GM23338 (cell line): ENCODE measurements around the gene TMC3. TPM values are rescaled to one million over a fixed set of nuclear protein-coding genes. Genes with fewer than 3 reads are reported as not detected.

ENCODE experiments used
- ATAC-seq: fragments of 200-7000 bp; cut with Tn5 transposase; 3 replicates; pipeline ENCODE4 v1.9.1; 2020
- DNase-seq: peaks from one replicate; pipeline ENCODE4 v3.0.0-alpha.2; 2015; ENCODE audit warnings: low spot score
- H2AFZ ChIP-seq: fragments of 200-600 bp; sonication (generic); 2 replicates; pipeline ENCODE4 v1.8.0; 2016; ENCODE audit warnings: antibody characterized with exemption, mild to moderate bottlenecking, moderate library complexity
- H3F3A ChIP-seq: fragments of 200-600 bp; sonication (generic); replicated peaks from 2 replicates; pipeline ENCODE4 v1.8.0; 2017; ENCODE audit warnings: antibody characterized with exemption, mixed run types, low read depth
- H3K27ac ChIP-seq: fragments of 200-600 bp; sonication (generic); 2 replicates; pipeline ENCODE4 v1.6.1; 2016; ENCODE audit warnings: low read depth
- H3K27me3 ChIP-seq: fragments of 200-600 bp; sonication (generic); 2 replicates; pipeline ENCODE4 v1.8.0; 2016; ENCODE audit warnings: mild to moderate bottlenecking, mixed run types, moderate library complexity; ENCODE audit not compliant: insufficient read depth
- H3K36me3 ChIP-seq: fragments of 200-600 bp; sonication (generic); 2 replicates; pipeline ENCODE4 v1.8.0; 2016; ENCODE audit warnings: mild to moderate bottlenecking; ENCODE audit not compliant: insufficient read depth
- H3K4me1 ChIP-seq: fragments of 200-600 bp; sonication (generic); 2 replicates; pipeline ENCODE4 v1.8.0; 2016; ENCODE audit warnings: mild to moderate bottlenecking, moderate library complexity; ENCODE audit not compliant: insufficient read depth
- H3K4me2 ChIP-seq: fragments of 200-600 bp; sonication (generic); 2 replicates; pipeline ENCODE4 v1.7.1; 2017; ENCODE audit warnings: mixed run types
- H3K4me3 ChIP-seq: fragments of 200-600 bp; sonication (generic); 2 replicates; pipeline ENCODE4 v1.6.1; 2016; ENCODE audit warnings: mixed run types
- H3K79me2 ChIP-seq: fragments of 200-600 bp; sonication (generic); replicated peaks from 2 replicates; pipeline ENCODE4 v1.8.0; 2017; ENCODE audit warnings: mild to moderate bottlenecking; ENCODE audit not compliant: insufficient read depth
- H3K9me2 ChIP-seq: fragments of 200-600 bp; sonication (generic); 2 replicates; pipeline ENCODE4 v1.8.0; 2017; ENCODE audit not compliant: insufficient read depth
- H4K20me1 ChIP-seq: fragments of 200-600 bp; sonication (generic); replicated peaks from 2 replicates; pipeline ENCODE4 v1.8.0; 2017; ENCODE audit warnings: mild to moderate bottlenecking; ENCODE audit not compliant: insufficient read depth
- H3K27ac Mint-ChIP-seq: 2 replicates; pipeline ENCODE4 v1.8.0; 2020; ENCODE audit warnings: inconsistent platforms, mild to moderate bottlenecking, moderate library complexity, mixed read lengths
- H3K27me3 Mint-ChIP-seq: 3 replicates; pipeline ENCODE4 v1.8.0; 2022; ENCODE audit warnings: low read depth, mild to moderate bottlenecking, moderate library complexity, mixed read lengths, inconsistent platforms; ENCODE audit not compliant: insufficient read depth, poor library complexity
- H3K36me3 Mint-ChIP-seq: 3 replicates; pipeline ENCODE4 v1.8.0; 2021; ENCODE audit warnings: low read depth, mild to moderate bottlenecking, inconsistent platforms, moderate library complexity, mixed read lengths
- H3K4me1 Mint-ChIP-seq: 3 replicates; pipeline ENCODE4 v1.8.0; 2020; ENCODE audit warnings: mild to moderate bottlenecking, inconsistent platforms, mixed read lengths
- H3K4me3 Mint-ChIP-seq: 3 replicates; pipeline ENCODE4 v1.8.0; 2021; ENCODE audit warnings: moderate library complexity, mild to moderate bottlenecking, inconsistent platforms, mixed read lengths
- H3K9me3 Mint-ChIP-seq: 3 replicates; pipeline ENCODE4 v1.8.0; 2020; ENCODE audit warnings: moderate library complexity, mild to moderate bottlenecking, inconsistent platforms, mixed read lengths
- EZH2phosphoT487 ChIP-seq: fragments of 200-600 bp; sonication (generic); IDR thresholded peaks from one replicate; pipeline ENCODE4 v1.8.1; 2018; ENCODE audit warnings: antibody characterized with exemption; ENCODE audit not compliant: unreplicated experiment
- JUNB ChIP-seq: IDR thresholded peaks from one replicate; pipeline ENCODE4 v1.6.1; 2016; ENCODE audit warnings: antibody characterized with exemption; ENCODE audit not compliant: unreplicated experiment
- STAT1 ChIP-seq: IDR thresholded peaks from one replicate; pipeline ENCODE4 v1.6.1; 2016; ENCODE audit warnings: antibody characterized with exemption; ENCODE audit not compliant: unreplicated experiment
- ZNF114 ChIP-seq: fragments of 250-450 bp; sonication (Bioruptor Pico); IDR thresholded peaks from 2 replicates; pipeline ENCODE4 v1.5.0; 2020; ENCODE audit warnings: mild to moderate bottlenecking, moderate library complexity
- polyA plus RNA-seq: library from polyadenylated mRNA; unstranded; fragments of >200 nt; fragmentation: Nextera tagmentation; extraction: Ambion mirVana; gene quantifications from 2 replicates; pipeline ENCODE4 v1.2.1, GENCODE V29; 2016
- total RNA-seq: library from RNA; depleted of rRNA; stranded (reverse); fragments of >200 nt; shearing (Covaris generic); gene quantifications from 2 replicates; pipeline ENCODE4 v1.2.3, GENCODE V29; 2014
- TF ChIP-seq, protein P1 (sequence below): fragments of 250-450 bp; sonication (Bioruptor Pico); IDR thresholded peaks from 2 replicates; pipeline ENCODE4 v1.5.0; 2020; ENCODE audit warnings: mild to moderate bottlenecking, moderate library complexity

TMC3 gene
- total and polyA plus RNA-seq, 2 experiments from 2014 or later: 0.10 TPM; not detected in 1

DNA sequence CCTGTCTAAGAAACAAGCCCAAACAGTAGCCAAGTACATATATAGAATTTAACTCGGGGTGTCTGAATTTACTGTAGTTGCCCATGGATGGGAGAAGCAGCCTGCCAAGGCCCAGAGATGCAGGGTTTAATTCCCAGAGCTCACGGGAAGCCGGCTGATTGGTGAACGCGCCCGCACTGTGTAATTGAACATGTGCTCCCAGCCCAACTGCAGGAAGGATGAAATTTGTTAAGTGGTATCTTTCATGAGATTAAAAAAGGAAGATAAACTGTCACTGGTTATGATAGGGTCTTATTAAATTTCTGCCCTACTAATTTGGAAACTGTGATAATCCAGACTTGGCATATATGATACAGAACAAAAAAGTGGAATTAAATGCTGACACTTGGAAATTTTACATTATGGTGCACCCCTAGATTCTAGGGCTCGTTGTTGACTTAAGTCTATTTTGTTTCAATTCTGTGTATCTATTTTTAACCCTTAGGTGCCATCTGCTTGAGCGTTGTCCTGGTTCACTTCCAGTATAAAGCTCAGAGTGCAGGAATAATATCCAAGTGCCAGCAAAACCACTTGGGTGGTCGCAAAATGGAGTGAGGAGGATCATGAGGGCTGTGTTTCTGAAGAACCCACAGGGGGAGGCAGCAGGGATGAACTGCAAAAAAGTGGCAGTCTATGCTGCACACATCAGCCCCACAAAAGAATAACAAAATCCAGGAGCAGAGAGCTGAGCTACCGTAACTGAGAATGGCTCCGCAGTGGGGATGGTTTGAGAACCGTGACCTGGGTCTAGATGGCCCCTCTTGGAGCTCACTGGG is 13.8 kb upstream of the TMC3 start (continued):
- TF ChIP-seq, protein P1, sequence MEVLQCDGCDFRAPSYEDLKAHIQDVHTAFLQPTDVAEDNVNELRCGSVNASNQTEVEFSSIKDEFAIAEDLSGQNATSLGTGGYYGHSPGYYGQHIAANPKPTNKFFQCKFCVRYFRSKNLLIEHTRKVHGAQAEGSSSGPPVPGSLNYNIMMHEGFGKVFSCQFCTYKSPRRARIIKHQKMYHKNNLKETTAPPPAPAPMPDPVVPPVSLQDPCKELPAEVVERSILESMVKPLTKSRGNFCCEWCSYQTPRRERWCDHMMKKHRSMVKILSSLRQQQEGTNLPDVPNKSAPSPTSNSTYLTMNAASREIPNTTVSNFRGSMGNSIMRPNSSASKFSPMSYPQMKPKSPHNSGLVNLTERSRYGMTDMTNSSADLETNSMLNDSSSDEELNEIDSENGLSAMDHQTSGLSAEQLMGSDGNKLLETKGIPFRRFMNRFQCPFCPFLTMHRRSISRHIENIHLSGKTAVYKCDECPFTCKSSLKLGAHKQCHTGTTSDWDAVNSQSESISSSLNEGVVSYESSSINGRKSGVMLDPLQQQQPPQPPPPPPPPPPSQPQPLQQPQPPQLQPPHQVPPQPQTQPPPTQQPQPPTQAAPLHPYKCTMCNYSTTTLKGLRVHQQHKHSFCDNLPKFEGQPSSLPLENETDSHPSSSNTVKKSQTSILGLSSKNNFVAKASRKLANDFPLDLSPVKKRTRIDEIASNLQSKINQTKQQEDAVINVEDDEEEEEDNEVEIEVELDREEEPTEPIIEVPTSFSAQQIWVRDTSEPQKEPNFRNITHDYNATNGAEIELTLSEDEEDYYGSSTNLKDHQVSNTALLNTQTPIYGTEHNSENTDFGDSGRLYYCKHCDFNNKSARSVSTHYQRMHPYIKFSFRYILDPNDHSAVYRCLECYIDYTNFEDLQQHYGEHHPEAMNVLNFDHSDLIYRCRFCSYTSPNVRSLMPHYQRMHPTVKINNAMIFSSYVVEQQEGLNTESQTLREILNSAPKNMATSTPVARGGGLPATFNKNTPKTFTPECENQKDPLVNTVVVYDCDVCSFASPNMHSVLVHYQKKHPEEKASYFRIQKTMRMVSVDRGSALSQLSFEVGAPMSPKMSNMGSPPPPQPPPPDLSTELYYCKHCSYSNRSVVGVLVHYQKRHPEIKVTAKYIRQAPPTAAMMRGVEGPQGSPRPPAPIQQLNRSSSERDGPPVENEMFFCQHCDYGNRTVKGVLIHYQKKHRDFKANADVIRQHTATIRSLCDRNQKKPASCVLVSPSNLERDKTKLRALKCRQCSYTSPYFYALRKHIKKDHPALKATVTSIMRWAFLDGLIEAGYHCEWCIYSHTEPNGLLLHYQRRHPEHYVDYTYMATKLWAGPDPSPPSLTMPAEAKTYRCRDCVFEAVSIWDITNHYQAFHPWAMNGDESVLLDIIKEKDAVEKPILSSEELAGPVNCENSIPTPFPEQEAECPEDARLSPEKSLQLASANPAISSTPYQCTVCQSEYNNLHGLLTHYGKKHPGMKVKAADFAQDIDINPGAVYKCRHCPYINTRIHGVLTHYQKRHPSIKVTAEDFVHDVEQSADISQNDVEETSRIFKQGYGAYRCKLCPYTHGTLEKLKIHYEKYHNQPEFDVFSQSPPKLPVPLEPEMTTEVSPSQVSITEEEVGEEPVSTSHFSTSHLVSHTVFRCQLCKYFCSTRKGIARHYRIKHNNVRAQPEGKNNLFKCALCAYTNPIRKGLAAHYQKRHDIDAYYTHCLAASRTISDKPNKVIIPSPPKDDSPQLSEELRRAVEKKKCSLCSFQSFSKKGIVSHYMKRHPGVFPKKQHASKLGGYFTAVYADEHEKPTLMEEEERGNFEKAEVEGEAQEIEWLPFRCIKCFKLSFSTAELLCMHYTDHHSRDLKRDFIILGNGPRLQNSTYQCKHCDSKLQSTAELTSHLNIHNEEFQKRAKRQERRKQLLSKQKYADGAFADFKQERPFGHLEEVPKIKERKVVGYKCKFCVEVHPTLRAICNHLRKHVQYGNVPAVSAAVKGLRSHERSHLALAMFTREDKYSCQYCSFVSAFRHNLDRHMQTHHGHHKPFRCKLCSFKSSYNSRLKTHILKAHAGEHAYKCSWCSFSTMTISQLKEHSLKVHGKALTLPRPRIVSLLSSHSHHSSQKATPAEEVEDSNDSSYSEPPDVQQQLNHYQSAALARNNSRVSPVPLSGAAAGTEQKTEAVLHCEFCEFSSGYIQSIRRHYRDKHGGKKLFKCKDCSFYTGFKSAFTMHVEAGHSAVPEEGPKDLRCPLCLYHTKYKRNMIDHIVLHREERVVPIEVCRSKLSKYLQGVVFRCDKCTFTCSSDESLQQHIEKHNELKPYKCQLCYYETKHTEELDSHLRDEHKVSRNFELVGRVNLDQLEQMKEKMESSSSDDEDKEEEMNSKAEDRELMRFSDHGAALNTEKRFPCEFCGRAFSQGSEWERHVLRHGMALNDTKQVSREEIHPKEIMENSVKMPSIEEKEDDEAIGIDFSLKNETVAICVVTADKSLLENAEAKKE (CRISPR knock-in tag): no peak
- TF ChIP-seq ZNF114 (CRISPR knock-in tag): no peak

DNA sequence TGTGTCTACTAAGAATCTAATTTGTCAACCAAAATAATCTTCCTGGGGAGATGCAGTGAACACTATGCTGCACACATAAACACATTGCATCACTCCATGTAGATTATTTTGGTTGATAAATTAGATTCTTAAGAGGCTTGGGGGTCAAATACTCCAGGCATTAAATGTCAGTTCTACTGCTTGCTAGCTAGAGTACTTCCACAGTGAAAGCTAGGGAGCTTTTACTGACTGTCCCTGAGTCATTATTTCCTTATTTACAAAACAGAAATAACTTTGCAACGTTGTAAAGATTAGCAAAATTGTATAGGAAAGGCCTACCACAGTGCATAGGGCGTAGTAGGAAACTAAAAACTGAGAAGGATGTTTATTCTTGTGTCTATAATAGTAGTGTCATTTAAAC is 12.9 kb upstream of the TMC3 start:
- H3K36me3 Mint-ChIP-seq: 0 out of 3 replicates have a peak, but pooled peaks cover 6% of the 10 kb centered on the region
- DNase-seq (no peak), ATAC-seq (no peak)
- H3K4me2 ChIP-seq: no peak overlapping the region
- 0 out of 2 replicates have a peak, but pooled peaks cover 2% of the 10 kb centered on the region for H3K4me1 ChIP-seq
- peaks cover 6% of the 10 kb centered on the region; the same call in 2 of the 3 replicates for H3K4me1 Mint-ChIP-seq
- TF ChIP-seq ZNF114 (CRISPR knock-in tag) (no peak), JUNB (no peak), EZH2phosphoT487 (no peak), STAT1 (no peak)
- H3K27me3 ChIP-seq: no peaks in the 10 kb centered on the region
- H3K27me3 Mint-ChIP-seq: no peaks in the 10 kb centered on the region
- no peak overlapping the region for H3K27ac ChIP-seq
- no peak overlapping the region for H2AFZ ChIP-seq
- H3F3A ChIP-seq: no peaks in the 10 kb centered on the region
- H3K27ac Mint-ChIP-seq: no peak overlapping the region
- no peaks in the 10 kb centered on the region for H4K20me1 ChIP-seq
- no peaks in the 10 kb centered on the region for H3K36me3 ChIP-seq
- H3K4me3 ChIP-seq: no peak overlapping the region
- no peak overlapping the region for H3K4me3 Mint-ChIP-seq
- no peaks in the 10 kb centered on the region for H3K9me2 ChIP-seq
- H3K79me2 ChIP-seq: no peaks in the 10 kb centered on the region
- no peaks in the 10 kb centered on the region for H3K9me3 Mint-ChIP-seq
